ENCODE measurements around the gene CNPY1. TPM values are rescaled to one million over a fixed set of nuclear protein-coding genes. Genes with fewer than 3 reads are reported as not detected.

The CNPY1 gene
- total RNA-seq, 5 donors from 2014 or later (not counting 1 experiment from before 2014, with no cell fraction given): not detected

- POLR2A ChIA-PET: no interaction called here
- no peaks in the 10 kb centered on the region for H3K36me3 Mint-ChIP-seq
- H3K4me3 ChIP-seq (ENCODE audit: control insufficient read depth in 1 of 2, extremely low read depth in 1 of 2, low read length in 1 of 2): no peak overlapping the region
- H3K4me1 ChIP-seq (ENCODE audit: control insufficient read depth in 1 of 2, extremely low read depth in 1 of 2, insufficient read depth in 2 of 2, low read length in 2 of 2): no peaks in the 10 kb centered on the region
- CTCF ChIA-PET: interaction anchor here in 1 of 2 donors (0.6 kb wide), 1 partner anchor 142 kb away, joined by 3 read pairs; no protein-coding TSS in a partner anchor
- DNase-seq (no peak), ATAC-seq (replicated peaks in 1 of 4) (no peak)
- H3K27me3 Mint-ChIP-seq: peaks cover 3 to 10% of the 10 kb centered on the region in 2 donors
- no peak overlapping the region for H3K27ac ChIP-seq (ENCODE audit: low read length)
- H3K36me3 ChIP-seq (ENCODE audit: control insufficient read depth in 2 of 2, extremely low read depth in 1 of 2, insufficient read depth in 1 of 2, low read length in 1 of 2): no peaks in the 10 kb centered on the region
- WGBS (ENCODE audit: insufficient coverage): 87% methylated on average over 33 of the region's 33 CpGs
- H3K9me3 ChIP-seq: no peaks in the 10 kb centered on the region
- H3K27me3 ChIP-seq (replicated peaks in 1 of 2; ENCODE audit: control insufficient read depth in 2 of 2, extremely low read depth in 1 of 2, insufficient read depth in 2 of 2, low read length in 1 of 2): peaks cover 0 to 30% of the 10 kb centered on the region in 2 experiments
- no peak overlapping the region for H3K4me3 Mint-ChIP-seq
- H3K27ac Mint-ChIP-seq: no peak overlapping the region
- H3K4me1 Mint-ChIP-seq: no peaks in the 10 kb centered on the region
- no peaks in the 10 kb centered on the region for H3K9me3 Mint-ChIP-seq
These were observed 8.8 kb upstream of the CNPY1 start for GRCh38 chr7:155555116-155555695.

DNA sequence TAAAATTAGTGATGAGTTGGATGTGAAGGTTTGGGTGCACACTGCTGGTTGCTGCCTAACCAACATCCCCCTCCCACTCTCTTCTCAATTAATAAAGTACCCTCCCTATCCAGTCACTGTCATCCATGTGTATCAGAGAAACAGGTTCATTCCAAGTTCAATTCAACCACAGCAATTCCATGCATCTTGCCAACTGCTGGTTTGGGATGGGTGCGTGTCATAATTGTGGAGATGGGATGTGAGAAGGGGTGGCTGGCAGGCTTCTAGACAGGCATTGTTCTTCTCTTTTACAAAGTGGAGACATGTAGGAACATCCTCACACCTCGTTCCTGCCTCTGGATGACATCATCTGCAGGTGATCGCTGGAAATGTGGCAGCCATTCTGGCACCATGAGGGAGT, 7.5 kb upstream of the CNPY1 start:
- ATAC-seq (replicated peaks in 1 of 4): no peak
- Histone ChIP-seq H3K4me1 (ENCODE audit: control insufficient read depth in 1 of 2, extremely low read depth in 1 of 2, insufficient read depth in 2 of 2, low read length in 2 of 2) (no peaks in the 10 kb centered on the region), H3K27me3 (replicated peaks in 1 of 2; ENCODE audit: control insufficient read depth in 2 of 2, extremely low read depth in 1 of 2, insufficient read depth in 2 of 2, low read length in 1 of 2) (peaks cover 0 to 24% of the 10 kb centered on the region in 2 experiments), H3K4me3 (ENCODE audit: control insufficient read depth in 1 of 2, extremely low read depth in 1 of 2, low read length in 1 of 2) (no peak overlapping the region), H3K36me3 (ENCODE audit: control insufficient read depth in 2 of 2, extremely low read depth in 1 of 2, insufficient read depth in 1 of 2, low read length in 1 of 2) (no peaks in the 10 kb centered on the region), H3K9me3 (no peaks in the 10 kb centered on the region), H3K27ac (ENCODE audit: low read length) (no peak overlapping the region)
- Mint-ChIP-seq H3K36me3 (no peaks in the 10 kb centered on the region), H3K27ac (no peak overlapping the region), H3K4me1 (no peaks in the 10 kb centered on the region), H3K27me3 (peaks cover 0 to 11% of the 10 kb centered on the region in 2 donors), H3K9me3 (no peaks in the 10 kb centered on the region), H3K4me3 (no peak overlapping the region)
- 75% methylated on average over 3 of the region's 3 CpGs for WGBS (ENCODE audit: insufficient coverage)
- ChIA-PET POLR2A (no interaction called here), CTCF (no interaction called here)
- no peak for DNase-seq

DNA sequence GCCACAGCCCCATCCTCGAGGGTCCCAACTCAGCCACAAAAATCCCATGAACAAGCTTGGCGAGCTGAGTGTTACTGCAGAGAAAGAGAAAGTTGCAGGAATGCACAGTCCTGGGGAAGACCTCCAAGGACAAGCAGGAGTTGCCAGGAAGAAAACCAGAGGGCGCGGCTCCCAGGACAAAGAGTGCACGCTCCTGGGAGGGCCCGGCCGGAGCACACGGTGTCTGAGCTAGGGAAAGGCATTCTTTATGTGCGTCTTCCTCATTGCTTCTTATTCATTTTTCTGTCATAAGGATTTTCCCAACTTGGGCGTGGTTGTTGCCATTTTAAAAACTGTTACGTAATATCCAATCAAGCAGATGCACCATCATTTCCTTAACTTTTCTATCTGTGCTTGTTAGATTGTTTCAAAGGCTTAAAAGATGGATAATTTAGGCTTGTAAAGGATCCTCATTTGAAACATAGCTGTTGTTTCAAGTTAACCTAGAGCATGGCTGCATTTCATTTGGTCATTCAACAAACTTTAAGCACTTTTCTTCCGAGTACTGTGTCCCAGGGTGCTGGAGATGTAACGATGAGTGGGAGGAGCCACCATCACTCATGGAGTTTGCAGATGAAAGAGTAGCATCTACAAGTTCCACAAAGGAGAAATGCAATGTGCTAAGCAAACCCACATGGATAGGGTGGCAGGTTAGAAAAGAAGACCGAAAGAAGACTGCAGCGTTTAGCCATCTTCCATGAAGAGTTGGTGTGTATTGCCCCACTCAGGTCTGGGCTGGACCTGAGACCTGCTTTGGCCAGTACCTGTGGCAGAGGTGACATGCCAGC, 5.6 kb upstream of the CNPY1 start:
- POLR2A ChIA-PET: no interaction called here
- no peak for ATAC-seq (replicated peaks in 1 of 4)
- H3K36me3 ChIP-seq (ENCODE audit: control insufficient read depth in 2 of 2, extremely low read depth in 1 of 2, insufficient read depth in 1 of 2, low read length in 1 of 2): no peaks in the 10 kb centered on the region
- WGBS (ENCODE audit: insufficient coverage): 82% methylated on average over 8 of the region's 15 CpGs
- no peak for DNase-seq
- H3K9me3 Mint-ChIP-seq: no peaks in the 10 kb centered on the region
- no peak overlapping the region for H3K4me3 Mint-ChIP-seq
- no peaks in the 10 kb centered on the region for H3K4me1 Mint-ChIP-seq
- peaks cover 0 to 5% of the 10 kb centered on the region in 2 donors for H3K27me3 Mint-ChIP-seq
- no peaks in the 10 kb centered on the region for H3K9me3 ChIP-seq
- H3K36me3 Mint-ChIP-seq: no peaks in the 10 kb centered on the region
- CTCF ChIA-PET: interaction anchor here in 1 of 2 donors (0.6 kb wide), 1 partner anchor 1897 kb away, joined by 5 read pairs; no protein-coding TSS in a partner anchor
- H3K4me1 ChIP-seq (ENCODE audit: control insufficient read depth in 1 of 2, extremely low read depth in 1 of 2, insufficient read depth in 2 of 2, low read length in 2 of 2): no peaks in the 10 kb centered on the region
- H3K27ac ChIP-seq (ENCODE audit: low read length): no peak overlapping the region
- H3K4me3 ChIP-seq (ENCODE audit: control insufficient read depth in 1 of 2, extremely low read depth in 1 of 2, low read length in 1 of 2): no peak overlapping the region
- no peak overlapping the region for H3K27ac Mint-ChIP-seq
- H3K27me3 ChIP-seq (replicated peaks in 1 of 2; ENCODE audit: control insufficient read depth in 2 of 2, extremely low read depth in 1 of 2, insufficient read depth in 2 of 2, low read length in 1 of 2): peaks cover 0 to 23% of the 10 kb centered on the region in 2 experiments

DNA sequence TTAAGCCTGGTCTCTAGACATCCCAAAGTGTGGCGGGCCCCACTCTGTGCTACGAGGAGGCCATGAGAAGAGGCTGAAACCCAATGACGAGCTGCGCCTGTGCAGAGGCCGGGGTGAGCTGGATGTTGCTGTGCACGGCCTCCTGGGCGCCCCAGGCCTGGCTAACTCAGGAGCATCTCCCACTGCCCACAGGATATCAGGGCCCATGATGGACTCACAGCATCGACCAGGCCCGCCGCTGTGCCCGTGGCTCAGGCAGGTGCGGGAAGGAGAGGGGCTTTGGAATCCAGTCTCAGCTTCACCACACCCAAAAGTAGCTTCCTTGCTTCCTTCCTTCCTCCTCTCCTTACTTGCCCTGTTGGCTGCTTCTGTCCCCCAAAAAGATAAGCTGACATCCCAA, 4.6 kb upstream of the CNPY1 start:
- no peaks in the 10 kb centered on the region for H3K9me3 ChIP-seq
- POLR2A ChIA-PET: no interaction called here
- Mint-ChIP-seq H3K4me3 (no peak overlapping the region), H3K4me1 (no peaks in the 10 kb centered on the region), H3K27me3 (peaks cover 0 to 5% of the 10 kb centered on the region in 2 donors), H3K36me3 (no peaks in the 10 kb centered on the region), H3K27ac (no peak overlapping the region), H3K9me3 (no peaks in the 10 kb centered on the region)
- 88% methylated on average over 7 of the region's 12 CpGs for whole genome bisulfite sequencing (ENCODE audit: insufficient coverage)
- no peak overlapping the region for H3K27ac ChIP-seq (ENCODE audit: low read length)
- DNase-seq (no peak), ATAC-seq (replicated peaks in 1 of 4) (no peak)
- no peaks in the 10 kb centered on the region for H3K36me3 ChIP-seq (ENCODE audit: control insufficient read depth in 2 of 2, extremely low read depth in 1 of 2, insufficient read depth in 1 of 2, low read length in 1 of 2)
- no peak overlapping the region for H3K4me3 ChIP-seq (ENCODE audit: control insufficient read depth in 1 of 2, extremely low read depth in 1 of 2, low read length in 1 of 2)
- H3K4me1 ChIP-seq (ENCODE audit: control insufficient read depth in 1 of 2, extremely low read depth in 1 of 2, insufficient read depth in 2 of 2, low read length in 2 of 2): no peaks in the 10 kb centered on the region
- CTCF ChIA-PET: no interaction called here
- peaks cover 0 to 22% of the 10 kb centered on the region in 2 experiments for H3K27me3 ChIP-seq (replicated peaks in 1 of 2; ENCODE audit: control insufficient read depth in 2 of 2, extremely low read depth in 1 of 2, insufficient read depth in 2 of 2, low read length in 1 of 2)

GRCh38 chr7:155549226-155549625, 2.9 kb upstream of the CNPY1 start:
- no peak for DNase-seq
- no peak overlapping the region for H3K27ac ChIP-seq (ENCODE audit: low read length)
- Mint-ChIP-seq H3K4me1 (no peaks in the 10 kb centered on the region), H3K27ac (no peak overlapping the region), H3K4me3 (no peak overlapping the region), H3K9me3 (no peaks in the 10 kb centered on the region), H3K27me3 (peaks cover 0 to 7% of the 10 kb centered on the region in 2 donors), H3K36me3 (no peaks in the 10 kb centered on the region)
- H3K36me3 ChIP-seq (ENCODE audit: control insufficient read depth in 2 of 2, extremely low read depth in 1 of 2, insufficient read depth in 1 of 2, low read length in 1 of 2): no peaks in the 10 kb centered on the region
- no peaks in the 10 kb centered on the region for H3K4me1 ChIP-seq (ENCODE audit: control insufficient read depth in 1 of 2, extremely low read depth in 1 of 2, insufficient read depth in 2 of 2, low read length in 2 of 2)
- H3K4me3 ChIP-seq (ENCODE audit: control insufficient read depth in 1 of 2, extremely low read depth in 1 of 2, low read length in 1 of 2): no peak overlapping the region
- peaks cover 0 to 24% of the 10 kb centered on the region in 2 experiments for H3K27me3 ChIP-seq (replicated peaks in 1 of 2; ENCODE audit: control insufficient read depth in 2 of 2, extremely low read depth in 1 of 2, insufficient read depth in 2 of 2, low read length in 1 of 2)
- no peak for ATAC-seq (replicated peaks in 1 of 4)
- ChIA-PET CTCF (no interaction called here), POLR2A (no interaction called here)
- no peaks in the 10 kb centered on the region for H3K9me3 ChIP-seq
- 82% methylated on average over 6 of the region's 10 CpGs for WGBS (ENCODE audit: insufficient coverage)

GRCh38 chr7:155547161-155547791, 917 bp upstream of the CNPY1 start:
- Histone ChIP-seq H3K36me3 (ENCODE audit: control insufficient read depth in 2 of 2, extremely low read depth in 1 of 2, insufficient read depth in 1 of 2, low read length in 1 of 2) (no peaks in the 10 kb centered on the region), H3K27me3 (replicated peaks in 1 of 2; ENCODE audit: control insufficient read depth in 2 of 2, extremely low read depth in 1 of 2, insufficient read depth in 2 of 2, low read length in 1 of 2) (peaks cover 0 to 26% of the 10 kb centered on the region in 2 experiments), H3K4me1 (ENCODE audit: control insufficient read depth in 1 of 2, extremely low read depth in 1 of 2, insufficient read depth in 2 of 2, low read length in 2 of 2) (no peaks in the 10 kb centered on the region), H3K4me3 (ENCODE audit: control insufficient read depth in 1 of 2, extremely low read depth in 1 of 2, low read length in 1 of 2) (no peak overlapping the region), H3K27ac (ENCODE audit: low read length) (no peak overlapping the region), H3K9me3 (no peaks in the 10 kb centered on the region)
- Mint-ChIP-seq H3K27ac (no peak overlapping the region), H3K4me1 (no peaks in the 10 kb centered on the region), H3K4me3 (no peak overlapping the region), H3K36me3 (no peaks in the 10 kb centered on the region), H3K27me3 (peaks cover 0 to 5% of the 10 kb centered on the region in 2 donors), H3K9me3 (no peaks in the 10 kb centered on the region)
- ATAC-seq (replicated peaks in 1 of 4): no peak
- WGBS (ENCODE audit: insufficient coverage): 83% methylated on average over 6 of the region's 12 CpGs
- CTCF ChIA-PET: no interaction called here
- no peak for DNase-seq
- POLR2A ChIA-PET: no interaction called here
